Endothelial cell of umbilical vein (primary cell): ENCODE results near the gene MMD. TPM values are rescaled to one million over a fixed set of nuclear protein-coding genes. Genes with fewer than 3 reads are reported as not detected.
"Not testable (repeated sequence)": the region's sequence is repeated elsewhere in the genome, so short reads cannot be mapped to it uniquely, and the experiment has no call there.

Source experiments
- BruUV-seq: library from RNA; stranded (reverse); fragments of 400-500 nt; replicated peaks from 2 replicates; lab custom pipeline; 2021; lab: Mats Ljungman, UMichigan
- CTCF ChIA-PET: fragments of 300-600, 350-600 bp; sonication (Branson Sonifier 250); formaldehyde crosslinking; loops from one replicate; lab custom pipeline; 2021; ENCODE audit warnings: antibody characterized with exemption, inconsistent platforms; lab: Charles Lee
- POLR2A ChIA-PET: fragments of 300-600, 350-600 bp; sonication (Branson Sonifier 250); formaldehyde crosslinking; loops from one replicate; lab custom pipeline; 2021; ENCODE audit warnings: antibody characterized with exemption, inconsistent platforms; lab: Charles Lee
- DNase-seq: peaks from one replicate; pipeline ENCODE4 v3.0.0-alpha.2; 2011; ENCODE audit warnings: low read depth, low spot score
- FAIRE-seq: peaks from 2 replicates; lab custom pipeline; 2011; peaks lifted over from hg19 to GRCh38; lab: Jason Lieb, UNC
- H2AFZ ChIP-seq: 2 replicates; pipeline ENCODE4 v1.6.0; 2012; ENCODE audit warnings: low read depth, low read length, control low read depth, inconsistent platforms
- H3K27ac ChIP-seq: 2 replicates; pipeline ENCODE4 v1.5.1; 2011; ENCODE audit warnings: low read depth, mild to moderate bottlenecking, control low read depth, low read length, moderate library complexity; ENCODE audit not compliant: insufficient read depth
- H3K27me3 ChIP-seq, 2 experiments: 2 replicates each; pipeline versions ENCODE4 v1.6.0 to v1.6.1; 2011; ENCODE audit warnings: low read length in 2 of 2, mixed read lengths in 1 of 2; ENCODE audit not compliant: control insufficient read depth in 2 of 2, insufficient read depth in 2 of 2
- H3K36me3 ChIP-seq, 2 experiments: 2 replicates in 1 of 2; 3 replicates in 1 of 2; pipeline ENCODE4 v1.5.1; 2011; ENCODE audit warnings: low read length in 2 of 2, mild to moderate bottlenecking in 1 of 2, moderate library complexity in 1 of 2; ENCODE audit not compliant: control insufficient read depth in 2 of 2, insufficient read depth in 2 of 2; ENCODE audit errors: extremely low read depth in 1 of 2
- H3K4me1 ChIP-seq: 3 replicates; pipeline ENCODE4 v1.5.1; 2011; ENCODE audit warnings: mild to moderate bottlenecking, low read length; ENCODE audit not compliant: control insufficient read depth, insufficient read depth; ENCODE audit errors: extremely low read depth
- H3K4me2 ChIP-seq: 2 replicates; pipeline ENCODE4 v1.6.1; 2011; ENCODE audit warnings: low read length, control low read depth, mixed read lengths; ENCODE audit not compliant: insufficient read depth
- H3K4me3 ChIP-seq, 3 experiments: fragments of 200-600 bp in 1 of 3; sonication (generic), shearing (Covaris generic) in 1 of 3; replicated peaks in 1 of 3; 2 replicates each; pipeline ENCODE4 v1.5.1; 2011 to 2016; ENCODE audit warnings: control low read depth in 3 of 3, low read length in 3 of 3, mild to moderate bottlenecking in 2 of 3, inconsistent platforms in 1 of 3, low read depth in 1 of 3, moderate library complexity in 1 of 3; ENCODE audit not compliant: insufficient read depth in 1 of 3
- H3K79me2 ChIP-seq: 2 replicates; pipeline ENCODE4 v1.6.0; 2012; ENCODE audit warnings: low read length, inconsistent platforms; ENCODE audit not compliant: control insufficient read depth, insufficient read depth
- H3K9ac ChIP-seq: replicated peaks from 2 replicates; pipeline ENCODE3; 2011; ENCODE audit warnings: low read length, control low read depth; ENCODE audit not compliant: insufficient read depth; ENCODE audit errors: extremely low read depth
- H3K9me1 ChIP-seq: replicated peaks from 3 replicates; pipeline ENCODE4 v1.6.0; 2011; ENCODE audit warnings: mild to moderate bottlenecking, low read length; ENCODE audit not compliant: control insufficient read depth, insufficient read depth; ENCODE audit errors: extremely low read depth
- H3K9me3 ChIP-seq: replicated peaks from 2 replicates; pipeline ENCODE4 v1.5.1; 2012; ENCODE audit warnings: low read length, inconsistent platforms; ENCODE audit not compliant: control insufficient read depth, insufficient read depth
- H4K20me1 ChIP-seq: replicated peaks from 2 replicates; pipeline ENCODE3; 2011; ENCODE audit warnings: mild to moderate bottlenecking, low read length; ENCODE audit not compliant: control insufficient read depth, insufficient read depth; ENCODE audit errors: extremely low read depth
- CTCF ChIP-seq, 2 donors: IDR thresholded peaks; 1 replicate in 1 of 2; 2 replicates in 1 of 2; pipeline ENCODE4 v1.5.1; 2011; ENCODE audit warnings: low read length in 2 of 2, mild to moderate bottlenecking in 2 of 2, moderate library complexity in 2 of 2, control low read depth in 1 of 2, inconsistent platforms in 1 of 2, low read depth in 1 of 2; ENCODE audit not compliant: insufficient read depth in 1 of 2; ENCODE audit errors: extremely low read depth in 1 of 2
- EZH2 ChIP-seq: IDR thresholded peaks from 2 replicates; pipeline ENCODE4 v1.6.1; 2012; ENCODE audit warnings: borderline replicate concordance, low read depth, mild to moderate bottlenecking, moderate library complexity, low read length, inconsistent platforms; ENCODE audit not compliant: severe bottlenecking
- FOS ChIP-seq: IDR thresholded peaks from 2 replicates; pipeline ENCODE4 v1.6.1; 2011; ENCODE audit warnings: mild to moderate bottlenecking, low read length, moderate library complexity, borderline replicate concordance; ENCODE audit not compliant: insufficient read depth
- JUN ChIP-seq: IDR thresholded peaks from 2 replicates; pipeline ENCODE4 v1.6.1; 2011; ENCODE audit warnings: borderline replicate concordance, low read depth; ENCODE audit not compliant: insufficient read length, insufficient read depth
- dilution Hi-C: fragments of 300-500 bp; cut with MboI; formaldehyde crosslinking; loops from one replicate; pipeline ENCODE4 v1.15.0; 2019; ENCODE audit warnings: low sequenced_read_pairs; ENCODE audit not compliant: extremely low pct_ligation_motif_present
- intact Hi-C: fragments of 100-400 bp; cut with micrococcal nuclease; formaldehyde crosslinking; loops from one replicate; pipeline ENCODE4 v1.10.0; 2022
- polyA plus RNA-seq, 4 experiments: library from polyadenylated mRNA; depleted of rRNA in 3 of 4; stranded (reverse) in 3 of 4; unstranded in 1 of 4; fragments of >200 nt; gene quantifications; 2 replicates each; pipeline versions ENCODE4 v1.2.1 to v1.2.3, GENCODE V29; 2011 to 2012; ENCODE audit warnings: missing spikeins in 1 of 4
- total RNA-seq: library from RNA; stranded (reverse); gene quantifications from 2 replicates; pipeline ENCODE4 v1.2.3, GENCODE V29; 2021

The MMD gene
- total and polyA plus RNA-seq, 2 donors (not counting 3 experiments of a cell fraction or from before 2014, with no cell fraction given) = 5.6 to 9.3 TPM

GRCh38 chr17:55448681-55449080 is 27.0 kb upstream of the MMD start:
- Histone ChIP-seq H3K9me1 (no peaks in the 10 kb centered on the region), H3K27ac (no peak overlapping the region), H2AFZ (no peak overlapping the region), H3K27me3 (no peaks in the 10 kb centered on the region), H3K36me3 (no peaks in the 10 kb centered on the region), H4K20me1 (no peaks in the 10 kb centered on the region), H3K9ac (no peak overlapping the region), H3K4me3 (no peak overlapping the region), H3K4me2 (no peak overlapping the region), H3K79me2 (no peaks in the 10 kb centered on the region), H3K9me3 (no peaks in the 10 kb centered on the region), H3K4me1 (peaks cover 15% of the 10 kb centered on the region)
- dilution Hi-C loops (no loop called here), intact Hi-C loops (no loop called here)
- ChIA-PET CTCF (no interaction called here), POLR2A (no interaction called here)
- DNase-seq (no peak), FAIRE-seq (no peak)
- TF ChIP-seq FOS = no peak
- TF ChIP-seq JUN = no peak
- no peak for TF ChIP-seq CTCF (IDR thresholded peaks at IDR 0.05; ENCODE audit: extremely low read depth in 1 of 2, insufficient read depth in 1 of 2, low read depth in 1 of 2, low read length in 2 of 2)
- no TSS peak for BruUV-seq

GRCh38 chr17:55446581-55447205 is 25.1 kb upstream of the MMD start:
- no peak for TF ChIP-seq EZH2
- TF ChIP-seq FOS = no peak
- Histone ChIP-seq H2AFZ (no peak overlapping the region), H3K4me3 (no peak overlapping the region), H3K36me3 (no peaks in the 10 kb centered on the region), H3K9me3 (no peaks in the 10 kb centered on the region), H3K79me2 (no peaks in the 10 kb centered on the region), H3K4me2 (no peak overlapping the region), H3K4me1 (peaks cover 6% of the 10 kb centered on the region), H3K9ac (no peak overlapping the region), H3K27me3 (no peaks in the 10 kb centered on the region), H3K9me1 (no peaks in the 10 kb centered on the region), H4K20me1 (no peaks in the 10 kb centered on the region), H3K27ac (no peak overlapping the region)
- ChIA-PET POLR2A (no interaction called here), CTCF (interaction anchor here (0.6 to 1.2 kb wide), 2 partner anchors 11 to 13 kb away, joined by 3 read pairs; no protein-coding TSS in a partner anchor)
- no TSS peak for BruUV-seq
- dilution Hi-C loops = no loop called here
- intact Hi-C loops = no loop called here
- no peak for DNase-seq
- FAIRE-seq = no peak

- H3K9ac ChIP-seq, H3K36me3 ChIP-seq, H3K4me3 ChIP-seq, BruUV-seq, FAIRE-seq, POLR2A ChIA-PET, H3K4me1 ChIP-seq, H3K79me2 ChIP-seq, H4K20me1 ChIP-seq, intact Hi-C loops, DNase-seq, H3K27ac ChIP-seq, H3K27me3 ChIP-seq, H3K9me1 ChIP-seq, H3K4me2 ChIP-seq, H3K9me3 ChIP-seq, H2AFZ ChIP-seq, dilution Hi-C loops: not testable (repeated sequence)
- CTCF ChIA-PET = interaction anchor here (1.1 kb wide), 1 partner anchor 20 kb away, joined by 3 read pairs; no protein-coding TSS in a partner anchor
Observed at GRCh38 chr17:55446004-55446403, 24.4 kb upstream of the MMD start.
